PC-9 (cell line): ENCODE results near the gene HSPG2. TPM values are rescaled to one million over a fixed set of nuclear protein-coding genes. Genes with fewer than 3 reads are reported as not detected.
"Not testable (repeated sequence)": the region's sequence is repeated elsewhere in the genome, so short reads cannot be mapped to it uniquely, and the experiment has no call there.

Experiments
- BruUV-seq: library from RNA; stranded (reverse); fragments of 400-500 nt; replicated peaks from 2 replicates; lab custom pipeline; 2021; lab: Mats Ljungman, UMichigan
- CTCF ChIA-PET: fragments of 300-600 bp; sonication (Branson Sonifier 250); formaldehyde crosslinking; loops from one replicate; lab custom pipeline; 2022; ENCODE audit warnings: antibody characterized with exemption; lab: Charles Lee
- POLR2A ChIA-PET: fragments of 300-600 bp; sonication (Branson Sonifier 250); formaldehyde crosslinking; loops from one replicate; lab custom pipeline; 2022; ENCODE audit warnings: antibody characterized with exemption; ENCODE audit not compliant: unreplicated experiment; lab: Charles Lee
- DNase-seq, 2 experiments: peaks; one replicate each; pipeline versions ENCODE4 v3.0.0 to v3.0.0-alpha.2; 2015 to 2022; ENCODE audit warnings: mixed read lengths in 1 of 2
- H2AFZ ChIP-seq: fragments of 200-600 bp; sonication (generic); 2 replicates; pipeline ENCODE4 v1.8.1; 2017; ENCODE audit warnings: antibody characterized with exemption
- H3F3A ChIP-seq: fragments of 200-600 bp; sonication (generic); 2 replicates; pipeline ENCODE4 v1.8.1; 2017; ENCODE audit warnings: antibody characterized with exemption, mild to moderate bottlenecking, low read depth; ENCODE audit not compliant: insufficient read depth
- H3K27ac ChIP-seq: fragments of 200-600 bp; sonication (generic); 2 replicates; pipeline ENCODE4 v1.6.1; 2016; ENCODE audit warnings: mixed run types
- H3K27me3 ChIP-seq: fragments of 200-600 bp; sonication (generic); 2 replicates; pipeline ENCODE4 v1.6.1; 2016; ENCODE audit warnings: low read depth, mixed run types; ENCODE audit not compliant: insufficient read depth
- H3K36me3 ChIP-seq: fragments of 200-600 bp; sonication (generic); 2 replicates; pipeline ENCODE4 v1.6.1; 2016; ENCODE audit warnings: low read depth, mixed run types
- H3K4me1 ChIP-seq: fragments of 200-600 bp; sonication (generic); replicated peaks from 2 replicates; pipeline ENCODE4 v1.6.1; 2016; ENCODE audit warnings: mixed run types; ENCODE audit not compliant: insufficient read depth
- H3K4me2 ChIP-seq: fragments of 200-600 bp; sonication (generic); 2 replicates; pipeline ENCODE4 v1.6.1; 2017; ENCODE audit warnings: mixed run types
- H3K4me3 ChIP-seq: fragments of 200-600 bp; sonication (generic); 2 replicates; pipeline ENCODE4 v1.6.1; 2016; ENCODE audit warnings: mixed run types
- H3K79me2 ChIP-seq: fragments of 200-600 bp; sonication (generic); 2 replicates; pipeline ENCODE4 v1.6.1; 2017; ENCODE audit warnings: low read depth, mixed run types
- H3K9me2 ChIP-seq: fragments of 200-600 bp; sonication (generic); 2 replicates; pipeline ENCODE4 v1.8.1; 2017; ENCODE audit warnings: mild to moderate bottlenecking; ENCODE audit not compliant: insufficient read depth
- H3K9me3 ChIP-seq: fragments of 200-600 bp; sonication (generic); 2 replicates; pipeline ENCODE4 v1.8.1; 2016; ENCODE audit warnings: low read depth; ENCODE audit not compliant: insufficient read depth
- H4K20me1 ChIP-seq: fragments of 200-600 bp; sonication (generic); 2 replicates; pipeline ENCODE4 v1.8.1; 2017; ENCODE audit not compliant: insufficient read depth
- EZH2 ChIP-seq: fragments of 200-600 bp; sonication (generic); IDR thresholded peaks from 2 replicates; pipeline ENCODE4 v1.8.0; 2017; ENCODE audit warnings: antibody characterized with exemption, low read depth
- intact Hi-C: fragments of 100-400 bp; cut with micrococcal nuclease; formaldehyde crosslinking; loops from one replicate; pipeline ENCODE4 v1.10.0; 2022; ENCODE audit not compliant: unreplicated experiment
- total RNA-seq: library from RNA; stranded (reverse); gene quantifications from 2 replicates; pipeline ENCODE4 v1.2.3, GENCODE V29; 2021
- TF ChIP-seq, protein P1 (sequence below): fragments of 200-600 bp; sonication (generic); conservative IDR thresholded peaks from 2 replicates; pipeline ENCODE4 v1.6.1; 2017; ENCODE audit warnings: mixed run types, antibody characterized with exemption, mild to moderate bottlenecking, moderate library complexity

Gene HSPG2
- total RNA-seq, 1 experiment from 2014 or later: 126 TPM

DNA sequence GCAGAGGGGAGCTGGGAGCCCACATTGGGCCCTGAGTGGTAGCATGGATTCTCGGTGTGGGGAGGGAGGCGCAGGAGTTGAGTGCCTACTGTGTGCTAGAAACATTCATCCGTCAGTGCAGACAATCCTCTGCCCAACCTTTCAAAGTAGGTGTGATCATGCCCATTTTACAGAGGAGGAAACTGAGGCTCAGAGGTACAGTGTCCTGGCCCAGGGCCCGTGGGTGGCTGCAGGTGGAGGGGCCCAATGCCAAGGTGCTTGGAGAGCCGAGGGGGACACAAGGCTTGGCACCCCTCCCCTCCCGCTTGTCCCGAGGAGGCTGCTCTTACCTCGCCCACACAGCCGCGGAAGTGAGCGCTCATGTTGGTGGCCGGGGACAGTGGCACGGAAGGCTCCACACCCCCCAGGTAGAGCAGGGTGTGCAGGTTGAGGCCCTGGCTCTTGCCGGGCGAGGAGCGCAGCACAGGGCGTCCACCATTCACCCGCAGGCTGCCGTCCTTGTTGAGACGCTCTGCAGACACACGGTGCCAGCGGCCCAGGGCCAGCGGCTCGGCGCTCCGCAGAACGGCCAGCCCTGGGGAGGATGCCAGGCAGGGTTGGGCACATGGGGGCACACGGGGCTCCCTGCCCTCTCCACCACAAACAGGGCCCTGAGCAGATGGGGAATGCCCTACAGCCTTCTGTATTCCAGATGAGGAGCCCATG lies 108.5 kb downstream of the HSPG2 start:
- Histone ChIP-seq H3K79me2 (no peaks in the 10 kb centered on the region), H3K9me2 (no peaks in the 10 kb centered on the region), H3K36me3 (no peaks in the 10 kb centered on the region), H4K20me1 (no peaks in the 10 kb centered on the region), H2AFZ (no peak overlapping the region), H3K27me3 (no peaks in the 10 kb centered on the region), H3K9me3 (no peaks in the 10 kb centered on the region), H3K4me3 (no peak overlapping the region), H3K4me1 (no peaks in the 10 kb centered on the region), H3F3A (no peaks in the 10 kb centered on the region), H3K27ac (no peak overlapping the region), H3K4me2 (no peak overlapping the region)
- ChIA-PET POLR2A (no interaction called here), CTCF (no interaction called here)
- intact Hi-C loops: no loop called here
- DNase-seq: no peak
- TF ChIP-seq, protein P1, sequence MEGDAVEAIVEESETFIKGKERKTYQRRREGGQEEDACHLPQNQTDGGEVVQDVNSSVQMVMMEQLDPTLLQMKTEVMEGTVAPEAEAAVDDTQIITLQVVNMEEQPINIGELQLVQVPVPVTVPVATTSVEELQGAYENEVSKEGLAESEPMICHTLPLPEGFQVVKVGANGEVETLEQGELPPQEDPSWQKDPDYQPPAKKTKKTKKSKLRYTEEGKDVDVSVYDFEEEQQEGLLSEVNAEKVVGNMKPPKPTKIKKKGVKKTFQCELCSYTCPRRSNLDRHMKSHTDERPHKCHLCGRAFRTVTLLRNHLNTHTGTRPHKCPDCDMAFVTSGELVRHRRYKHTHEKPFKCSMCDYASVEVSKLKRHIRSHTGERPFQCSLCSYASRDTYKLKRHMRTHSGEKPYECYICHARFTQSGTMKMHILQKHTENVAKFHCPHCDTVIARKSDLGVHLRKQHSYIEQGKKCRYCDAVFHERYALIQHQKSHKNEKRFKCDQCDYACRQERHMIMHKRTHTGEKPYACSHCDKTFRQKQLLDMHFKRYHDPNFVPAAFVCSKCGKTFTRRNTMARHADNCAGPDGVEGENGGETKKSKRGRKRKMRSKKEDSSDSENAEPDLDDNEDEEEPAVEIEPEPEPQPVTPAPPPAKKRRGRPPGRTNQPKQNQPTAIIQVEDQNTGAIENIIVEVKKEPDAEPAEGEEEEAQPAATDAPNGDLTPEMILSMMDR: no peak
- TF ChIP-seq EZH2: no peak
- no TSS peak for BruUV-seq

DNA sequence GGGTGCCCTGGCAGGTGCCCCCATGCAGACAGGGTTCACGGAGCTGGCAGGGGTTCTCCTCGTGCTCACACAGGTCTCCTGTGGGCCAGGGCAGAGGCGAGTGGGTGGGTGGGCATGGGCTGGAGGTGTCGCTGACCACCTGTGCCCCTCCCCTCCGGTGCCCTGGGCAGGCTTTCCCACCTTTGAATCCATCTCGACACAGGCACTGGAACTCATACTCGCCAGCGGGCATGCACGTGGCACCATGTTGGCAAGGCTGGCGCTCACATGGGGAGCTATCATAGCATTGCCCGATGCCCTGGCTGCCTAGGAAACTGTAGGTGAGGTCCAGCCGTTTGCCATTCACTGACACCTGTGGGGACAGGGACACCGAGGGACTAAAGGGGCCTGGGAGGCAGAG lies 109.0 kb downstream of the HSPG2 start:
- Histone ChIP-seq H3K27me3 (no peaks in the 10 kb centered on the region), H2AFZ (no peak overlapping the region), H3K79me2 (no peaks in the 10 kb centered on the region), H3K9me2 (no peaks in the 10 kb centered on the region), H4K20me1 (no peaks in the 10 kb centered on the region), H3K4me3 (no peak overlapping the region), H3K4me1 (no peaks in the 10 kb centered on the region), H3K27ac (no peak overlapping the region), H3F3A (no peaks in the 10 kb centered on the region), H3K4me2 (no peak overlapping the region), H3K9me3 (no peaks in the 10 kb centered on the region), H3K36me3 (no peaks in the 10 kb centered on the region)
- ChIA-PET CTCF (no interaction called here), POLR2A (no interaction called here)
- BruUV-seq: no TSS peak
- intact Hi-C loops: no loop called here
- DNase-seq: no peak
- TF ChIP-seq, protein P1: no peak
- no peak for TF ChIP-seq EZH2

- intact Hi-C loops: no loop called here
- DNase-seq: no peak
- ChIA-PET CTCF (no interaction called here), POLR2A (no interaction called here)
- H4K20me1 ChIP-seq: no peaks in the 10 kb centered on the region
- H2AFZ ChIP-seq: no peak overlapping the region
- no peaks in the 10 kb centered on the region for H3K4me1 ChIP-seq
- no peak overlapping the region for H3K4me3 ChIP-seq
- no peaks in the 10 kb centered on the region for H3K9me2 ChIP-seq
- no peaks in the 10 kb centered on the region for H3K27me3 ChIP-seq
- H3K9me3 ChIP-seq: no peaks in the 10 kb centered on the region
- no peaks in the 10 kb centered on the region for H3F3A ChIP-seq
- H3K27ac ChIP-seq: no peak overlapping the region
- H3K79me2 ChIP-seq: no peaks in the 10 kb centered on the region
- no peak for TF ChIP-seq EZH2
- TF ChIP-seq, protein P1: no peak
- BruUV-seq: no TSS peak
- H3K36me3 ChIP-seq: no peaks in the 10 kb centered on the region
- no peak overlapping the region for H3K4me2 ChIP-seq
Observed at GRCh38 chr1:21827141-21827679, 109.9 kb downstream of the HSPG2 start.

GRCh38 chr1:21826694-21827093 lies 110.4 kb downstream of the HSPG2 start:
- H3F3A ChIP-seq, H3K4me3 ChIP-seq, H3K36me3 ChIP-seq, BruUV-seq, H2AFZ ChIP-seq, H3K4me2 ChIP-seq, DNase-seq, H3K27ac ChIP-seq, H3K4me1 ChIP-seq, H3K79me2 ChIP-seq, H3K9me2 ChIP-seq, H4K20me1 ChIP-seq, intact Hi-C loops, H3K9me3 ChIP-seq, POLR2A ChIA-PET, H3K27me3 ChIP-seq, CTCF ChIA-PET: not testable (repeated sequence)
